A549 (cell line): ENCODE data around the gene ASAH2.

Source experiments
- BCL3 ChIP-seq: fragments of >200 bp; sonication (Bioruptor Twin); formaldehyde crosslinking; IDR thresholded peaks from 3 replicates; pipeline ENCODE4 v1.6.1; 2016
- BHLHE40 ChIP-seq: IDR thresholded peaks from 2 replicates; pipeline ENCODE4 v1.6.1; 2012; ENCODE audit warnings: low read depth, low read length, inconsistent platforms
- CTCF ChIP-seq: fragments of >200 bp; sonication (Bioruptor Twin); formaldehyde crosslinking; IDR thresholded peaks from 3 replicates; pipeline ENCODE4 v1.5.1; 2016
- JUN ChIP-seq, 2 experiments: fragments of >200 bp; sonication (Bioruptor Twin); formaldehyde crosslinking; IDR thresholded peaks; 2 replicates in 1 of 2; 3 replicates in 1 of 2; pipeline ENCODE4 v1.6.1; 2016 to 2017
- KDM5A ChIP-seq: fragments of 200-600 bp; sonication (generic); IDR thresholded peaks from 2 replicates; pipeline ENCODE4 v1.6.1; 2016; ENCODE audit warnings: antibody characterized with exemption, mild to moderate bottlenecking
- PHF8 ChIP-seq: fragments of 200-600 bp; sonication (generic); IDR thresholded peaks from 2 replicates; pipeline ENCODE4 v1.6.1; 2016; ENCODE audit warnings: low read depth, mild to moderate bottlenecking, antibody characterized with exemption, moderate library complexity, borderline replicate concordance
- RARB ChIP-seq: fragments of 250-450 bp; sonication (Bioruptor Pico); IDR thresholded peaks from 2 replicates; pipeline ENCODE4 v1.8.0; 2021; ENCODE audit warnings: mild to moderate bottlenecking, moderate library complexity

- no peak for TF ChIP-seq CTCF
- no peak for TF ChIP-seq KDM5A
- TF ChIP-seq PHF8, result no peak
- TF ChIP-seq RARB, result no peak
- no peak for TF ChIP-seq JUN (IDR thresholded peaks at IDR 0.05)
- no peak for TF ChIP-seq BHLHE40
- no peak for TF ChIP-seq BCL3
Observed at GRCh38 chr10:50216894-50217293, 34.4 kb downstream of the ASAH2 start.
